NT2/D1 (cell line): ENCODE data around the gene COL8A1.
"Not testable (repeated sequence)": the region's sequence is repeated elsewhere in the genome, so short reads cannot be mapped to it uniquely, and the experiment has no call there.

Experiments
- DNase-seq: peaks from one replicate; pipeline ENCODE4 v3.0.0-alpha.2; 2011; ENCODE audit warnings: low read depth, low spot score
- H3K27me3 ChIP-seq: 2 replicates; pipeline ENCODE4 v1.6.0; 2011; ENCODE audit warnings: mild to moderate bottlenecking; ENCODE audit not compliant: insufficient read length, insufficient read depth
- H3K36me3 ChIP-seq: 2 replicates; pipeline ENCODE4 v1.6.1; 2011; ENCODE audit warnings: mild to moderate bottlenecking, low read length, mixed read lengths; ENCODE audit not compliant: insufficient read depth, insufficient read length
- H3K4me1 ChIP-seq: 2 replicates; pipeline ENCODE4 v1.5.1; 2011; ENCODE audit not compliant: insufficient read depth, insufficient read length
- H3K4me3 ChIP-seq: 2 replicates; pipeline ENCODE4 v1.5.1; 2011; ENCODE audit warnings: low read depth; ENCODE audit not compliant: insufficient read length
- H3K9ac ChIP-seq: 2 replicates; pipeline ENCODE4 v1.6.0; 2011; ENCODE audit warnings: low read depth; ENCODE audit not compliant: insufficient read length
- H3K9me3 ChIP-seq: 2 replicates; pipeline ENCODE4 v1.5.1; 2011; ENCODE audit warnings: mild to moderate bottlenecking, low read length; ENCODE audit not compliant: insufficient read depth
- SUZ12 ChIP-seq: IDR thresholded peaks from 2 replicates; pipeline ENCODE4 v1.6.1; 2011; ENCODE audit not compliant: insufficient read length, insufficient read depth; ENCODE audit errors: extremely low read depth
- YY1 ChIP-seq: IDR thresholded peaks from 2 replicates; pipeline ENCODE4 v1.6.1; 2011; ENCODE audit not compliant: insufficient read length, insufficient read depth
- ZNF274 ChIP-seq: IDR thresholded peaks from 2 replicates; pipeline ENCODE4 v1.6.1; 2011; ENCODE audit warnings: mild to moderate bottlenecking, low read depth, low read length

COL8A1 gene

DNA sequence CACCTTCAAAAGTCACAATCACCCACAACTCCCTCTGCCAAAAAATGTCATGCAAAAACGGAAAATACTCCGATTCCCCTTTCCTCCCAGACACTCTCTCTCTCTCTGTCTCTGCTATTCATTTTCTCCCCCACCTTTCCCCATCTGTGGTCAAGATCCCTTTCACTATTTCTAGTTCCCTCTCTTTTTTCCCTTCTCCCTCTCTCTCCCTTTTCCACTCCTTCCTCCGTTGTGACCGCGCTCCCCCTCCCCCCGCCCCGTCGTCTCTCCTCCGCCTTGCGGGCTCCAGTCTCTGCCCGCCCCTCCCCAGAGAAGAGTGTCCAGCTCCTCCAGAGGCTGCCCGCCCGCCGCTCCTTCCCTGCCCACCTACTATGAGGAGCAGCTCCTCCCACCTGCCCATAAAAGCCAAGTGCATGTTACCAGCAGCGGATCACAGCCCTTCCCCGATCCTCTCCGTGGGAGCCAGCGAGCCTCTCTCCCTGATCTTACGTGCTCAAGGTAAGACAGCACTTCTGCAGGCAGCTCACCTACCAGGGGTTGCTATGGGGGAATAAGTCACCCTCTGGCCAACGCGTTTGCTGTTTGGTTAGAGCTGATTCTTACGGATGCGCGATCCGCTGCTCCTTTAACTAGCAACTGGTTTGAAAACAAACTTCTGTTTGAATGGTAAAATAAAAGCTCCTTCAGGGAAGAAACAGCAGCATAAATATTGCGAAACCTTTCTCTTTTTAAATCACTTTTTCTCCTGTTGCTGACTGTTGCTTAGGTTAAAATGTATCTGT lies at the start of gene COL8A1:
TSS of gene COL8A1 (plus strand) at position 428 of the 782 bp plus-strand sequence. CDS start 152,089 bp downstream, outside the sequence.
- no peak for TF ChIP-seq SUZ12
- TF ChIP-seq YY1: no peak
- no peak for TF ChIP-seq ZNF274
- Histone ChIP-seq H3K9me3 (no peaks in the 10 kb centered on the region), H3K4me3 (peak within 1 kb of the TSS; percentile 33), H3K27me3 (peaks cover 14% of the 10 kb centered on the region), H3K9ac (peak within 1 kb of the TSS; percentile 58), H3K4me1 (no peaks in the 10 kb centered on the region), H3K36me3 (no peaks in the 10 kb centered on the region)
- DNase-seq: no peak

DNA sequence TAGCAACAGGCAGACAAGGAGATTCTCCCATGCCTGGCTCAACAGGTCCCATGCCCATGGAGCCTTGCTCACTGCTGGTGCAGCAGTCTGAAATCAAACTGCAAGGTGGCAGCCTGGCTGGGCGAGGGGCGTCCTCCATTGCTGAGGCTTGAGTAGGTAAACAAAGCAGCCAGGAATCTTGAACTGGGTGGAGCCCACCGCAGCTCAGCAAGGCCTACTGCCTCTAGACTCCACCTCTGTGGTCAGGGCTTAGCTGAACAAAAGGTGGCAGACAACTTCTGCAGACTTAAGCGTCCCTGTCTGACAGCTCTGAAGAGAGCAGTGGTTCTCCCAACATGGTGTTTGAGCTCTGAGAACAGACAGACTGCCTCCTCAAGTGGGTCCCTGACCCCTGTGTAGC lies 49.2 kb upstream of the COL8A1 start:
- DNase-seq, H3K9ac ChIP-seq, H3K36me3 ChIP-seq, H3K27me3 ChIP-seq, H3K9me3 ChIP-seq, H3K4me3 ChIP-seq, H3K4me1 ChIP-seq: not testable (repeated sequence)

DNA sequence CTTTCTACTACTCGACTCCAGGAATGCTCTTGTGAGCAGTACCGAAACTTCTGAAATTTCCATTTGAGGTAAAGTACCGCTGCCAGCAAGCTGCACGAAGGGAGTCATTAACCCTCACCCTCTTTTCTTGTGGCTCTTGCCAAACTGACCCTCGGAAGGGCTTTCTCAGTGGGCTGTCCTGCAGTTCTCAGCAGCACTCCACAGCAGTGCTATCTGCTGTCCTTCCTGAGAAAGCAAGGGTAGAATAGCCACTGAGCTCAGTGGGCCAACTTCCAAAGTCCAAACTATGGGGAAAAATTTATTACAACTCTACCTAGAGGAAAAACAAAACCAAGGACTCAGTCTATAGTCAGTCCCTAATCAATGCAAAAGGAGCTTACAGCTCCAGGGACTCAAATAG lies 38.5 kb upstream of the COL8A1 start:
- H3K36me3 ChIP-seq: no peaks in the 10 kb centered on the region
- H3K4me3 ChIP-seq: no peak overlapping the region

DNA sequence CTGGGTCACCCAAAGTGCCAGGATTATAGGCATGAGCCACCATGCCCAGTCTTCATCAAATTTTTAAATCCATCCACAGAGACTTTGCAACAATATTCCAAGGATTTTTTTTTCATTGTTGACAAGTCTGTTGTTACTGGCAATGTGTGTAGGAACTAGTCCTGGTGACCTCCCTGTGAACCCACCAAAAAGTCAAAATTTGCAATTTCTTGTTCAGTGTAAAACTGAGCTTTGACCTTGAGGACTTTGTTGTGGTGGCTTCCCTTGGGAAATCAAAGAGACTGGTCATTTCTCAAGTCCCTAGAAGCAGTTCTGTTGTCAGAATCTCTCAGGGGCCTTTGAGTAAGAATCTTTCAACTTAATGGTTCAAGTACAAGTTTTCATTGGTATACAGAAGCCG lies 36.9 kb upstream of the COL8A1 start:
- Histone ChIP-seq H3K9ac (no peak overlapping the region), H3K4me3 (no peak overlapping the region), H3K9me3 (no peaks in the 10 kb centered on the region), H3K4me1 (no peaks in the 10 kb centered on the region), H3K27me3 (no peaks in the 10 kb centered on the region), H3K36me3 (no peaks in the 10 kb centered on the region)
- no peak for DNase-seq
- no peak for TF ChIP-seq ZNF274
- TF ChIP-seq YY1: no peak
- no peak for TF ChIP-seq SUZ12

More for the DNA sequence above, 38.5 kb upstream of the COL8A1 start:
- no peak for TF ChIP-seq SUZ12
- no peak for TF ChIP-seq YY1
- no peak for TF ChIP-seq ZNF274
- DNase-seq: no peak
- no peaks in the 10 kb centered on the region for H3K27me3 ChIP-seq
- no peak overlapping the region for H3K9ac ChIP-seq
- H3K4me1 ChIP-seq: no peaks in the 10 kb centered on the region
- no peaks in the 10 kb centered on the region for H3K9me3 ChIP-seq

DNA sequence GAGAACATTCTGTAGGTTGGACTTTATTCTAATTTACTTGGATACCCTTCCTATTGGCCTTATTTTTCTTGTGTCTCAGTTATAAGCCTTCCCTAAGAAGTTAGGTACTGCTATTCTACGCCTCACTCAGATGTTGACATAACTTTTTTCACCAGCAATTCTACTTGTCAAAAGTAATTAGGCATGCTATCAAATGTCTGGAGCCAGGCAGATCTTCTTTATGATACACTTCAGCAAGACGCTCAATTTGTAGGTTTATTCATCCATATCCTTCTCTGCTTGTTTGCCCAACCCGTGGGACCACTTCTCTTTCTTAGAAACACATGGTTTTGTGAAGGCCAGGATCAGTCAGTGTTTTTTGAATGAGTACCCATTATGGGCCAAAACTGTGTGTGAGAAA lies 36.2 kb upstream of the COL8A1 start:
- Histone ChIP-seq H3K4me1 (no peaks in the 10 kb centered on the region), H3K27me3 (no peaks in the 10 kb centered on the region), H3K9me3 (no peaks in the 10 kb centered on the region), H3K9ac (no peak overlapping the region), H3K4me3 (no peak overlapping the region), H3K36me3 (no peaks in the 10 kb centered on the region)
- TF ChIP-seq YY1: no peak
- TF ChIP-seq ZNF274: no peak
- TF ChIP-seq SUZ12: no peak
- DNase-seq: no peak

DNA sequence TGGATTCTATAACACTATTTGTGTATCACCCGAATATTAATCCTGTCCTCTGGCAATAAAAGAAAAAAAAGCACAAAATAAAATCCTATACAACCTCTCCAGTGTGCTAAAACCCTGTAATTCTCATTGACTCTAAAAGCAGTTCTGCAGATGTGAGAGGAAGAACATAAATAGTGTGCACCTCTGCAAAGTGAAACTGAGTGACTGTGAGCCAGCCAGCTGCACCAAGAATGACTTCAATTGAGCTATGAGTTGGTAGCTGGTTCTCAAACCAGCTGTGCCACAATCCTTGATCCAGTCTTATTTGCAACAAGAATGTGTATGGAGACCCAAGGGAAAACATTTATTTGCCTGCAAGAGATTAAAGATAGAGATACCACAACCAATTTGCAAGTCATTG lies 31.2 kb upstream of the COL8A1 start:
- Histone ChIP-seq H3K9ac (no peak overlapping the region), H3K27me3 (no peaks in the 10 kb centered on the region), H3K4me3 (no peak overlapping the region), H3K36me3 (no peaks in the 10 kb centered on the region), H3K9me3 (no peaks in the 10 kb centered on the region), H3K4me1 (no peaks in the 10 kb centered on the region)
- TF ChIP-seq ZNF274 (no peak), YY1 (no peak), SUZ12 (no peak)
- DNase-seq: no peak

DNA sequence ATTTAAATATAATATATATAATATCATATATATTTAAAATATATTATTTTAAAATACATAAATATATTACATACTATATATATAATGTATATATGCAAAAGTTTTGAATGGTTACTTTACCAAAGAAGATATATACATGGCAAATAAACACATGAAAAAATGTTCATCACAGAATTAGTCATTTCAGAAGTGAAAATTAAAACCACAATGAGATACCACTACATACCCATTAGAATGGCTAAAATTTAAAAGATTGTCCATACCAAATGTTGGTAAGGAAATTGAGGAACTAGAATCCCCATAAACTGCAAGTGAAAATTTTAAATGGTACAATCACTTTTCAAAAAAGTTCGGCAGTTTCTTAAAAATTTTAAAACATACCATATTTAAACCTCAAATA lies 23.6 kb upstream of the COL8A1 start:
- Histone ChIP-seq H3K27me3 (no peaks in the 10 kb centered on the region), H3K4me3 (no peak overlapping the region), H3K9me3 (no peaks in the 10 kb centered on the region), H3K4me1 (no peaks in the 10 kb centered on the region), H3K9ac (no peak overlapping the region), H3K36me3 (no peaks in the 10 kb centered on the region)
- no peak for DNase-seq
- TF ChIP-seq SUZ12: no peak
- no peak for TF ChIP-seq ZNF274
- TF ChIP-seq YY1: no peak

DNA sequence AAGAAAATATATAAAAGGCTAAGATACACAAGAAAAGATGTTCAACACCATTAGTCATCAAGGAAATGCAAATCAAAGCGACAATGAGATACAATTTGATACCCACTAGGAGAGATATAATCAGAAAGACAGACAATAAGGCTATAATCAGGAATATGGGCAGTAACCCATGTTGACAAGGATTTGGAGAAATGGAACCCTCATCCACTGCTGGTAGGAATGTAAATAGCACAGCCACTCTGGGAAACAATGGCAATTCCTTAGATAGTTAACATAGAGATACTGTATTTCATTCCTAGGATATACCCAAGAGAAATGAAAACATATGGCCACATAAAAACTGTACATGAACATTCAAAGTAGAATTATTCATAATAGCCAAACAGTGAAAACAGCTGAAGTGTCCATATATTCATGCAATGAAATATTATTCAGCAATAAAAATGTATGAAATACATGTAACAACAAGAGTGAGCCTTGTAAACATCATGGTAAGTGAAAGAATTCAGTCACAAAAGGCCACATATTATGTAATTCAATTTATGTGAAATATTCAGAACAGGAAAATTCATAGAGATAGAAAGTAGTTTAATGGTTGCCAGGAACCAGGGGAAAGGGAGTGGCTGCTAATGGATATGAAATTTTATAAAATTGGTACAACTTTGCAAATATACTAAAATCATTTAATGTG lies 18.2 kb upstream of the COL8A1 start:
- TF ChIP-seq ZNF274 (no peak), SUZ12 (no peak), YY1 (no peak)
- Histone ChIP-seq H3K9me3 (no peaks in the 10 kb centered on the region), H3K4me3 (no peak overlapping the region), H3K4me1 (no peaks in the 10 kb centered on the region), H3K27me3 (no peaks in the 10 kb centered on the region), H3K36me3 (no peaks in the 10 kb centered on the region), H3K9ac (no peak overlapping the region)
- no peak for DNase-seq
